RKO (cell line): ENCODE measurements around the gene RHAG.
A peak's percentile ranks its signal among the peaks of the same experiment; 100 is the strongest.

ENCODE experiments used
- DNase-seq: peaks from one replicate; pipeline ENCODE4 v3.0.0-alpha.2; 2016; ENCODE audit warnings: low spot score

Gene RHAG

GRCh38 chr6:49564552-49564951, 72.1 kb downstream of the RHAG start:
- DNase-seq: no peak

- DNase-seq: no peak
These were observed 73.4 kb downstream of the RHAG start for GRCh38 chr6:49563006-49563886.

- DNase-seq: no peak
These were observed 78.4 kb downstream of the RHAG start for GRCh38 chr6:49558238-49558637.

GRCh38 chr6:49557177-49557576, 79.5 kb downstream of the RHAG start:
- no peak for DNase-seq

GRCh38 chr6:49556429-49556837, 80.2 kb downstream of the RHAG start:
- peak; percentile 96 for DNase-seq

GRCh38 chr6:49555951-49556350, 80.7 kb downstream of the RHAG start:
- peak; percentile 56 for DNase-seq
